ENCODE results near the gene ZNF668. TPM values are rescaled to one million over a fixed set of nuclear protein-coding genes. Genes with fewer than 3 reads are reported as not detected.

ZNF668 gene
- total and polyA plus RNA-seq, 12 donors = 2.4 to 29.5 (median 11.5) TPM

- Histone ChIP-seq H3K4me1 (replicated peaks in 1 of 2) (no peaks in the 10 kb centered on the region), H3K9me3 (replicated peaks in 1 of 3) (no peaks in the 10 kb centered on the region), H3K27me3 (no peaks in the 10 kb centered on the region), H3K4me3 (no peak overlapping the region), H3K27ac (no peak overlapping the region), H3K36me3 (replicated peaks in 1 of 2) (peaks cover 0 to 14% of the 10 kb centered on the region in 2 donors)
- WGBS, 4 donors = 67 to 87% (median 83%) methylated on average over 2 to 6 of the region's 6 CpGs; no CpG with 5 or more reads in 1 of the 4 donors
- TF ChIP-seq CTCF (IDR thresholded peaks at IDR 0.05) (no peak), POLR2A (IDR thresholded peaks at IDR 0.05) (no peak)
- no peak for DNase-seq
- intact Hi-C loops (cut with DNase I) = loop anchor here in 1 of 2 donors (10.0 kb wide), 1 partner anchor 58 kb away; no protein-coding TSS in a partner anchor
These were observed 12.5 kb upstream of the ZNF668 start for GRCh38 chr16:31086629-31086906.

- H3K4me3 ChIP-seq = no peak overlapping the region
- H3K36me3 ChIP-seq (replicated peaks in 1 of 2) = peaks cover 0 to 14% of the 10 kb centered on the region in 2 donors
- H3K27me3 ChIP-seq = no peaks in the 10 kb centered on the region
- whole genome bisulfite sequencing, 4 donors = 70 to 94% (median 76%) methylated on average over 8 to 18 of the region's 18 CpGs
- intact Hi-C loops (cut with DNase I) = loop anchor here in 1 of 2 donors (10.0 kb wide), 1 partner anchor 59 kb away; no protein-coding TSS in a partner anchor
- H3K27ac ChIP-seq = no peak overlapping the region
- TF ChIP-seq CTCF (IDR thresholded peaks at IDR 0.05) (no peak), POLR2A (IDR thresholded peaks at IDR 0.05) (no peak)
- no peak for DNase-seq
- H3K9me3 ChIP-seq (replicated peaks in 1 of 3) = no peaks in the 10 kb centered on the region
- no peaks in the 10 kb centered on the region for H3K4me1 ChIP-seq (replicated peaks in 1 of 2)
These were observed 12.0 kb upstream of the ZNF668 start for GRCh38 chr16:31085873-31086628.

GRCh38 chr16:31085411-31085810, 11.4 kb upstream of the ZNF668 start:
- intact Hi-C loops (cut with DNase I) = loop anchor here in 1 of 2 donors (10.0 kb wide), 1 partner anchor 59 kb away; no protein-coding TSS in a partner anchor
- peak overlapping the region in 2 of 5 donors; percentile 8 to 45 for H3K27ac ChIP-seq
- H3K9me3 ChIP-seq (replicated peaks in 1 of 3) = no peaks in the 10 kb centered on the region
- peaks cover 0 to 14% of the 10 kb centered on the region in 2 donors for H3K36me3 ChIP-seq (replicated peaks in 1 of 2)
- 59 to 64% (median 62%) methylated on average over 6 to 8 of the region's 8 CpGs for WGBS, 4 donors
- DNase-seq = no peak
- TF ChIP-seq POLR2A (IDR thresholded peaks at IDR 0.05) (no peak), CTCF (IDR thresholded peaks at IDR 0.05) (no peak)
- H3K4me3 ChIP-seq = no peak overlapping the region
- H3K27me3 ChIP-seq = no peaks in the 10 kb centered on the region
- H3K4me1 ChIP-seq (replicated peaks in 1 of 2) = no peaks in the 10 kb centered on the region

- no peaks in the 10 kb centered on the region for H3K27me3 ChIP-seq
- no peaks in the 10 kb centered on the region for H3K9me3 ChIP-seq (replicated peaks in 1 of 3)
- intact Hi-C loops (cut with DNase I) = loop anchor here in 1 of 2 donors (10.0 kb wide), 1 partner anchor 60 kb away; no protein-coding TSS in a partner anchor
- peaks cover 0 to 17% of the 10 kb centered on the region in 2 donors for H3K36me3 ChIP-seq (replicated peaks in 1 of 2)
- no peaks in the 10 kb centered on the region for H3K4me1 ChIP-seq (replicated peaks in 1 of 2)
- peak overlapping the region in 2 of 5 donors; percentile 8 to 45 for H3K27ac ChIP-seq
- TF ChIP-seq POLR2A (IDR thresholded peaks at IDR 0.05) (no peak), CTCF (IDR thresholded peaks at IDR 0.05) (no peak)
- DNase-seq = peak in 5 of 7 donors; percentile 29 to 72 (median 44)
- WGBS, 4 donors = 77 to 90% (median 86%) methylated on average over 2 to 16 of the region's 16 CpGs
- H3K4me3 ChIP-seq = no peak overlapping the region
These were observed 10.7 kb upstream of the ZNF668 start for GRCh38 chr16:31084584-31085302.
